GM18505 (cell line): ENCODE results near the gene CDH13.

ENCODE experiments used
- ATAC-seq: cut with Tn5 transposase; IDR thresholded peaks from one replicate; pipeline ENCODE4 v1.9.1; 2021; ENCODE audit not compliant: unreplicated experiment
- POLR2A ChIP-seq: IDR thresholded peaks from 4 replicates; pipeline ENCODE4 v1.6.1; 2011; ENCODE audit warnings: borderline replicate concordance; ENCODE audit not compliant: insufficient read depth, insufficient read length; ENCODE audit errors: extremely low read depth

The CDH13 gene

DNA sequence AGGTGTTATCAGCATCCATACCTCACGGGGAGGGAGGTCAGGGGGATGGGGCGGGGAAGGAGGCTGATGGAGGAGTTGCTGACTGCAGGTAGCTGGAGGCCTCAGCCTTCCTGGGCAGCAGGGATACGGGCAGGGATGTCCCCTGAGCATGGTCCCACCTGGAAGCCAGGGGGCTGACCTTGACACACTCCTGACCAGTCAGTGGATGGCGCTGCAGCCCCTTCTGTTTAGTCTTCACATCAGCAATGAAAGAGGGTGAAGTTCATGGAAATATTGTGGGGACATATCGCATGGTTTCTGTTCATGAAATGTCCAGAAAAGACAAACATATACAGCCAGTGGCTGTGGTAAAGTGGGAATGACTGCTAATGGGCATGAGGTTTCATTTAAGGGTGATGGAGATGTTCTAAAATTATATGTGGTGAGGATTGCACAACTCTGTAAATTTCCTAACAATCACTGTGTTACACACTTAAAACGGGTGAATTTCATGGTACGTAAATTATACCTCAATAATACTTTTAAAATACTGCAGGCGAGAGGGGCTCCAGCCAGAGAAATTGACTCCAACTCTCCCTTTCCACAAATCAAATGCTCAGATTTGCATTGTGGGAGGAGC lies 489.6 kb downstream of the CDH13 start:
- no peak for ATAC-seq
- no peak for TF ChIP-seq POLR2A

DNA sequence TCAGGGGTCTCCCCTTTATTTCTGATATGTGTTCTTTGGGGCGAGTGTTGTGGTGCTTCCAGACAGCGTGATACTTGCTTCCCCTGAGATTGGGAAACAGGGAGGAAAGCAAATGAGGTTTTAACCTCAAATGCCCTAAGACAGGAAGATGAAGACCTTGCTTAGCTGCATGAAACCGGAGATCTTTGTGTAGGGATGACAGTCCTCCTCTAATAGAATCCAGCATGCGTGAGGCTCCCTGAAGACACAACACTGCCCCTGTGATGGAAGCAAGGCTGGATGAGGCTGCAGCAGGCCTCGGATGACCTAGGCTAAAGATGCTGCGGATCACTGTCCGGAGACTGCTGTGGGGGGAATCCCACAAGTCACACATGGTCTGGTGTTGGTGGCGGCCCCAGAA lies 491.0 kb downstream of the CDH13 start:
- ATAC-seq, result no peak
- no peak for TF ChIP-seq POLR2A

DNA sequence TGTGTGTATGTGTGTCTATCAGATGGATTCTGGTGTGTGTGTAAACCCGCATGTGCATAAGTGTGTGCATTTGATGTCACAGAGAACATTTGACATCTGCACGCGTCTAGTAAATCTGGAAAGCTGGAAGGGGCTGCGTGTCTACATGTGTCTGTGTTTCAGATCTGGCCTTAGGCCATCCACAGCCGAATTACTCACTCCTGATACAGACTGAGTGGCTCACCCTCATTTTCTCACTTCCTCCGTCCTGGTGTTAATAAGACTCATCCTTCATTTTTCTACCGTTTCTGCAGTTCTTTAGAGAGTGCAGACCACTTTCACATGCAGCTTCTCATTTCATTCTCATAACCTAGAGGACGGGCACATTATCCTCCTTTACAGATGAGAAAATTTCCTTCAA lies 491.6 kb downstream of the CDH13 start:
- no peak for ATAC-seq
- no peak for TF ChIP-seq POLR2A

DNA sequence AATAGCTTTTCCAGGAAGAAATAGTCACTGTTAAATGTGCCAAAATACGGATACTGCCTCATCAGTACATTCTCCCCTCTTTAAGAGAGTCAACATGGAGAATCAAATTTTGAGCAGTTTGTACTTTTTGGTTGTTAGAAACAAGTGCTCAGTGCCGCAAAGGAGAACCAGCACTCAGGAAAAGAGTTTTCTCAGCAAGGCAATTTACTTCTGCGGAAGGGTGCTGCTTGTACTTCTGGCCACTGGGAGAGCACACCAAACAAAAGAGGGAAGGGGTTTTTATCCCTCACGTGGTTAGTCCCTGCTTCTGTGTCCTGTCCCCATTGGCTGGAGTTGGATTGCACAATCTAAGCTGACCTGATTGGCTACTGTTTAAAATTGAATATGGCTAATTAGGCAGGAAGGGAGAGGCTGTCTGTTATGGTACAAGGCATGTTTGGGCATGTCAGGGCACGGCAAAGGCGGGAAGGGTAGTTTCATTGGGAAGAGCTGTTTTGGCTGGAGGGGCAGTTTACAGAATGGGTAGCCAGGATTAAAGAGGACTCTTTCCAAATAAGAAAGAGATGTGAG lies 499.3 kb downstream of the CDH13 start:
- TF ChIP-seq POLR2A, result no peak
- no peak for ATAC-seq

DNA sequence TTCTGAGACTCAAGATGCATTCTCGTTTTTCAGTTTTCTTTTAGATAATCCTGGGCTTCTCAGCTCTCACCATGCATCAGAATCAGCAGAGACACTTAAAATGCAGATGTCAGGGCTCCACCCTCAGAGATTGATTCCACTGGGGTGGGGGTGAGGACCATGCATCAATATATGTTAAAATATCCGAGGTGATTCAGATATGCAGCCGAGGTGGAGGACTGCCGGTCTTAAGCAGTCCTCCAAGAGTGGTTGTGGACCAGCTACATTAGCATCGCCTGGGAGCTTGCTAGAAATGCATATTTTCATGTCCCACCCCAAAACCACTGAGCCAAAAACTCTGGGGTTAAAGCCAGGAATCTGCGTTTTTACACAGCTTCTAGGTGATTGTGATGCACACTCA lies 501.3 kb downstream of the CDH13 start:
- ATAC-seq, result no peak
- no peak for TF ChIP-seq POLR2A

DNA sequence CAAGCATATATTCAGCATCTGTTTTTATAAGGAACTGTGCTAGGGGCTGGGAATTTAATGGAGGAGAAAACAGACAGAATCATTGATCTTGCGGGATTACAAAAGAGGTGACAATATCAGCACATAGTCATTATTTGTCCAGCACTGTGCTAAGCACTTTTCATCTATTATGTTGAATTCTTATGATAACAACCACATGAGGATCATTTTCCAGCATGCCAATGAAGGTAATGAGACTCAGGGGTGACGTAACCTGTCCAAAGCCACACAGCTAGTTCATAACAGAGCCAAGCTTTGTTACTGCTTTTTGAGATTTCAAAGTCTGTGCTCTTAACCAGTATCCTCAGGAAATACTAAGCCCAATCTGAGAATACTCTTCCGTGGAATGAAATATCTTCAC lies 503.3 kb downstream of the CDH13 start:
- TF ChIP-seq POLR2A, result no peak
- ATAC-seq, result no peak

DNA sequence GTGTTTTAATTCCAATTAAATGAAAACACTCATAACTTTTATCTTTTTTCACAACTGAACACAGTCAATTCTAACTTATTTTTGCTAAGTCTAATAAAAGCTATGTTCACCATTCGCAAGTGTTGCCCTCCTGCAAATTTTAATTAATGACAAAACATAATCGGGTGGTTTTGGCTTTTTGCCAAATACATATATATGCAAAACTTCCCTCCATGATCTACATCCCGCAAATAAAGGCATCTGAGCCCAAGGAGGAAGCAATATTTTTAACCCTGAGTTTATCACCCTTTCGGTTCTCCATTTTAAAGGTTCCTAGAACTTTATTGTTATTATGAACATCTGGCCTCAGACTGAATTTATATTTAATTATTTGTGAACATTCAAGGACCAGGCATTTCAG lies 507.9 kb downstream of the CDH13 start:
- no peak for ATAC-seq
- TF ChIP-seq POLR2A, result no peak

DNA sequence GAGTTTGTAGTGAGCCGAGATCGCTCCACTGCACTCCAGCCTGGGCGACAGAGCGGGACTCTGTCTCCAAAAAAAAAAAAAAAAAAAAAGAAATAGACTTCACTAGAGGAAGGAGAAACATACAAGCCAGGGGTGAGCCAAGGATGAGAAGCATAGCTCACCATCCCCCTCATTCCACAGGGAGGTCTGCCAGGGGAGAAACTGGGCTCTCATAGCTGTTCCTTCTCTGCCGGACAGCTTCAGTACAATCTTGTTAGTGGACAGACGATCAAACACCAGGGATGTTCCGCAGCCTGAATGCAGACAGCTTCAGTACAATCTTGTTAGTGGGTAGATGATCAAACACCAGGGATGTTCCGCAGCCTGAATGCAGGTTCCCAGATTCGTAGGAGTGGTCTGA lies 509.6 kb downstream of the CDH13 start:
- ATAC-seq, result no peak
- no peak for TF ChIP-seq POLR2A

DNA sequence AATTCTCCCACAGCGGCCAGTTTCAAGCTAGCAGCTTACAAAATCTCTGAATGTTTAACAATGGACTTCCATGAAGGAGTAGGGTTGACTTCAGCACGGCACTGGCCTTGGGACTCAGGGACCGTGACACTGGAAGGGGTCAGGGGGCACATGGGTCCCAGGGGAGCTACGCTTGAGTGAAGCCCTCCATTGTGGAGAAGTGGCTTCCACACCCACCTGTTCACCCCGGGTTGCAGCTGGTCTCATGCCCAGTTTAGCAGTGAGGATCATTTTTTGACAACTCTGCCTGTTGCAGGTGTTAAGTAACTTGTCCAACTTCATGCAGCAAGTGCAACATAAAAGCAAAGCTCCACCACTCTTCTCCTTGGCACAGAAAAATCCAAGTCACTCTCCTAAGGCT lies 510.2 kb downstream of the CDH13 start:
- ATAC-seq, result no peak
- TF ChIP-seq POLR2A, result no peak

DNA sequence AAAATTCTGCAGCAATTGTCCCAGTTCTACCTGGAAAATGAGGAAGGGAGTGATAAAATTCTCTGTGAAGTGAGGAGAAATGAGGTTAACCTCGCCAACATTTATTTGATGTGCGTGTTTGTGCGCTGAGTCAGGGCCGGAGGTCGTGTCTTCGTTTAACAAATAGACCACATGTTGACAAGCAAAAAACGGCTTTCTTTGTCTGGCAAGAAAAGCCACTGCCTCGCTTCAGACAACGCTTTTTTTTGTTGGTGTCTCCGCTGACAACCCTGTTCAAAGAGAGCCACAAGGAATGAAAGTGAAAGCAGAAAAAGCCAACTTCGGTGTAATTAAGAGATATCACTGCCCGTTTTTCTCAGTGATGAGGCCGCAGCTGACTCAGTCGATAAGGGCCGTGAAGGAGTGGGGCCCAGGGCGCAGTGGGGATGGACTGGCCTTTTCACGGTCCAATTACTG lies 510.6 kb downstream of the CDH13 start:
- no peak for TF ChIP-seq POLR2A
- ATAC-seq, result no peak

DNA sequence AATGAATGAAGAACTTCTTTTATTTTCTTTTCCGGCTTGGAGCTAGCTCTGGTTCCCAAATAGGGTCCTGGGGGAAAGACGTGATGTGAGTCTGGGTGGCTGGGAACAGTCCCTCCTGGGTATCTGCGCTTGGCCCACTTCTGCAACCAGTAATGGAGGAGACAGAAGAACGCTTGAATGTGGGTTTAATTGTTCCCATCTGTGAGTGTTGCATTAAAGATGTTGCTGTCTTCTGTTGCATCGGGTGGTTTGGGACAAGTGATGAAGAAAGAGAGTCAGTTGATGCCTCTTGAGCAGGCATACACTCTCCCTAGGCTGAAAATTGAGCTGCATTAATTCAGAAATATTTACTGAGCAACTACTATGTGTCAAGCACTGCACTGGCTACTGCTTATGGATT lies 511.1 kb downstream of the CDH13 start:
- no peak for TF ChIP-seq POLR2A
- ATAC-seq, result no peak

DNA sequence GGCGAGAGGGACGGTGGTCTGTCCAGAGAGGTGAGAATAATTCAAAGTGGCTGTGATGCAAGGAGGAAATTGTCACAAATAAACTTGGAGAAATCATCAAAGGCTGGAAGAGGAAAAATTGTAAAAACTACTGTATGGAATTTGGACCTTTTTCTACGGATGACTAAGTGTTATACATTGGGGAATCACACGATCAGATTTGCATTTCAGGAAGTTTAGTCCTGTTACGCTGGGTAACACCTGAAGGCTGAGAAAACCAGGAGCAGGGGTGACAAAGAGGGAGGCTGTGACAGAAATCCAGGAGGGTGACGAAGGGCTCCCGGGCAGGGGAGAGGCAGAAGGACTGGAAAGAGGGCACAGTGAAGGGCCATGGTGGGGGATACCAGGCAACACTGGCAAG lies 511.7 kb downstream of the CDH13 start:
- no peak for ATAC-seq
- no peak for TF ChIP-seq POLR2A

DNA sequence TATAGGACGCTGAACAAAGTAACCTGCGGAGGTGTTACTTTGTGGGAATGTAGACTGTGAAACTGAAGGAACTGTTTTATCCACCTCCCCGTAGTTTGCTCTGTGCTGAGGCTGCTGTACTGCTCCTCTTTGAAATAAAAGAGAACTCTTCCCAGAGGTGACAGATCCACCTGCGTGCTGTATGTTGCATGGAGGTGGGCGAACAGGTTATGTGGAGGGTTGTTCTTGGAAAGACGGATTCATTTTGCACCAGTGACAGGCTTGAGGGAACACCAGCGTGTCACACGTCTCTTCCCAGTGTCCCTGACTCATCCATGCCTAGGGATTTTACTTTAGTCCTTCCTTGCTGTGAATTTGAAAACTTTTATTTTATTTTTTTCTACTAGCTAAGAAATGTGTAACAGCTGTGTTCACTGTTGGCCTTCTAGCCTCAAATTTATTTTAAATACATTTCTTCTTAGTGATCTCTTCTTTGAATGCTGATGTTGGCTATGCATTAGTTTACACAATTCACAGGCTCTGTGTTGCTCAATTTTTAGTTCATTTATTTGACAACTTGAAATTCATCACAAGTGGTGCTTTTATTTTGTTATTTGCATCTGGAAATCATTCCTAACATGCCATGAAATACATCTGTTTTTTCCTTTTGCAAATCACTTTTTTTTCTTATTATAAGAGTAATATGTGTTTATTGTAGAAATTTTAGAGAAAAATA lies 512.4 kb downstream of the CDH13 start:
- no peak for ATAC-seq
- TF ChIP-seq POLR2A, result no peak

DNA sequence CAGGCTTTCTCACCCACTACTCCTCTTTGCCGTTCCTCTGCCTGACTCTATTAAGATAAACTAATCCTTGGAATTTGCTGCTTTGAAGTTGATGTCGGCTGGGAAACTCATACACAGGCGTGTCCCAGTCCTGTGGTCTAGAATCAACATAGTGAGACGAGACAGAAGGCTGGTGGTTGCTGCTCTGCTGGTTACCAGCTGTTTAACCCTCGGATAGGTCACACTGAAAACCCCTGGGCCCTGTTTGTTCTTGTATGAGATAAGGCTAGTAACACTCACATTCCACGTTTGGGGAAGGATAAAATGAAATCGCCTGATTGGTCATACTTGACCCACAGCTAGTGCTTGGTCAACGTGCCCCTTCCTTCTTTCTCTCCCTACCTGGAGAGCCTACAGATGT lies 517.0 kb downstream of the CDH13 start:
- no peak for ATAC-seq
- TF ChIP-seq POLR2A, result no peak
